Mammary epithelial cell (primary cell): ENCODE data around the gene MPST.

Experiments used
- EZH2 ChIP-seq: IDR thresholded peaks from 2 replicates; pipeline ENCODE4 v1.6.1; 2012; ENCODE audit warnings: low read length, inconsistent platforms, borderline replicate concordance
- TF ChIP-seq, protein P1 (sequence below), 2 donors: IDR thresholded peaks in 1 of 2; conservative IDR thresholded peaks in 1 of 2; 2 replicates each; pipeline ENCODE4 v1.5.1; 2011 to 2012; ENCODE audit warnings: inconsistent platforms in 2 of 2, low read length in 2 of 2, mild to moderate bottlenecking in 2 of 2, control low read depth in 1 of 2, low read depth in 1 of 2; ENCODE audit not compliant: insufficient read depth in 1 of 2; ENCODE audit errors: extremely low read depth in 1 of 2

GRCh38 chr22:36977401-36977861 is 42.1 kb upstream of the MPST start:
- TF ChIP-seq, protein P1, sequence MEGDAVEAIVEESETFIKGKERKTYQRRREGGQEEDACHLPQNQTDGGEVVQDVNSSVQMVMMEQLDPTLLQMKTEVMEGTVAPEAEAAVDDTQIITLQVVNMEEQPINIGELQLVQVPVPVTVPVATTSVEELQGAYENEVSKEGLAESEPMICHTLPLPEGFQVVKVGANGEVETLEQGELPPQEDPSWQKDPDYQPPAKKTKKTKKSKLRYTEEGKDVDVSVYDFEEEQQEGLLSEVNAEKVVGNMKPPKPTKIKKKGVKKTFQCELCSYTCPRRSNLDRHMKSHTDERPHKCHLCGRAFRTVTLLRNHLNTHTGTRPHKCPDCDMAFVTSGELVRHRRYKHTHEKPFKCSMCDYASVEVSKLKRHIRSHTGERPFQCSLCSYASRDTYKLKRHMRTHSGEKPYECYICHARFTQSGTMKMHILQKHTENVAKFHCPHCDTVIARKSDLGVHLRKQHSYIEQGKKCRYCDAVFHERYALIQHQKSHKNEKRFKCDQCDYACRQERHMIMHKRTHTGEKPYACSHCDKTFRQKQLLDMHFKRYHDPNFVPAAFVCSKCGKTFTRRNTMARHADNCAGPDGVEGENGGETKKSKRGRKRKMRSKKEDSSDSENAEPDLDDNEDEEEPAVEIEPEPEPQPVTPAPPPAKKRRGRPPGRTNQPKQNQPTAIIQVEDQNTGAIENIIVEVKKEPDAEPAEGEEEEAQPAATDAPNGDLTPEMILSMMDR (conservative IDR thresholded peaks at IDR 0.05 in 1 of 2, IDR thresholded peaks at IDR 0.05 in 1 of 2; ENCODE audit: extremely low read depth in 1 of 2, insufficient read depth in 1 of 2, low read depth in 1 of 2, low read length in 2 of 2), result no peak
- no peak for TF ChIP-seq EZH2
